Measurements from ENCODE around the gene RBM17.
A peak's percentile ranks its signal among the peaks of the same experiment; 100 is the strongest.
"Not testable (repeated sequence)": the region's sequence is repeated elsewhere in the genome, so short reads cannot be mapped to it uniquely, and the experiment has no call there.

Gene RBM17

DNA sequence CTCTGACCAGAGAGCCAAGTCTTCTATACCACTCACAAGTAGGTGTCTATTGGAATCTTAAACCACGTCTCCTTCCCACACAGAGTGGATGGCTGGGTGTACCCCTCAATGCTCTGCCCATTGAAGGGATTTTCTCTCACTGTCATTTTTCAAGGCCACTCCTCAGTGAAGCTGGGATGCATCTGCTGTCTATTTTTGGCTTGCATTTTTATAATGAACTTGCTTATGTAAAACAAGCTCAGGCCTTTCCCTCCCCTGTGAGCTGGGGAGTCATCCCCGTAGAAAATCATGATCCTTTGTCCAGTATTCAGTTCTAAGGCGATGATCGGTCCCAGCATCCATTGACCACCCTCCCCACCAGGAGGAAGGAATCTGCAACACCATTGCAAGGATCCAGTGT lies 9.8 kb upstream of the RBM17 start:
- no peak for DNase-seq (ENCODE audit: extremely low read depth in 1 of 2, low read depth in 1 of 2)

DNA sequence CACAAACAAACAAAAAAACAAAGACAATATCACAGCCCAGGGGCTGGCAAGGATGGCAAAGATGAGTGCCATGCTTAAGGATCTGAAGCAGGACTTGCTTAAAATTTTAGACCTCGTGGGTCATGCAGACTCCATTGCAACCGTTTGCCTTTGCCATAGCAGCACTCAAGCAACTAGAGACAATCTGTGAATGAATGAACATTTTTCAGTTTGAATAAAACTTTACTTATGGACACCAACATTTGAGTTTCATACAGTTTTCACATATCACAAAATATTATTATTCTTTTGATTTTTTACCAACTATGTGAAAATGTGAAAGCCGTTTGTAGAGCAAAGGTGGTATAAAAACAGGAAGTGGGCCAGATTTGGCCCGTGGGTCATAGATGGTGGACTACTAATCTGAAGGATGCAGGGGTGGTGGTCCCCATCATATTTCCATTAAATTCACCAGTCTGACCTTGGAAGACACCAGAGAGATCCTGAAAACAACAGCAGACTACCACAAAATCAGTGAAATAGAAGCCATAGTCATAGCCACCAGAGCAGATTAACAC lies 8.3 kb upstream of the RBM17 start:
- DNase-seq (ENCODE audit: extremely low read depth in 1 of 2, low read depth in 1 of 2) = no peak

DNA sequence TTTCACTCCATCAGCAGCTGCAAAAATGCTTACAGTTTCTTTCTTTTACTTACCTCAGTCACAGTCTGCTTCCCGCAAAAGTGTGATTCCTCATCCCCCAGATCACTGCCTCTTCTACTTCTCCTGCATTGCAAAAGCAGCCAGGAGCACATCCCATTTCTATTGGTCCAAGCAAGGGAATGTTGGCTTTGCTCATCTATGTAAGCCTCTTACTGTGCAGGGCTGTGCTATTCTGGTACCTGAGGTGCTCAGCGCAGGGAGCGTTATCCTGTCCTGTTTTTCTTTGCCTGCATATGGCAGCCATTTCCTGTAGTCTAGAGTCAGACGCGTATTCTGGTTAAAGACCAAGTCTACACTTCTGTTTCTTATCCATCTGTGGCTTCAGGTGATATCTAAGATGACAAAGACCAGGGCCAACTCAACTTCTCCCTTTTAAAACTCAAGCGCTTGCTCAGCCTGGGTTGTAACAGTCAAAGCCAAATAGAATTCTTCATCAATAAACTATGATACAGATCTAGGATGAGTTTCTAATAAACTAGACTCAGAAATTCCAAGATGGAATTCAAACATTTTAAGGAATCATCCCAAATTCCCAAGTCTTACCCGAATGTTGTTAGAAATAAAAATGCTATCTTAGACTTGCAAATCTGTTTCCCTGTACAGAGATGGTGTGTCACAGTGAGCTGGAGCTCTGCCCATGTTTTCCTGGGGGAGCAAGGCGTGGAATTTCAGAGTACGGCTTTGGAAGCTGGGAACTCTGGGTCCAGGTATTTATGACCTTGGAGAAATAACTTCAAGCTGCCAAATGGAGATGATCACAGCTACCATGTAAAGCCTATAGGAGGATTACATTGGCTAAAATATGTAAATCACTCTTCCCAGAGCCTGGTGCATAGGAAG lies 6.1 kb upstream of the RBM17 start:
- no peak for DNase-seq (ENCODE audit: extremely low read depth in 1 of 2, low read depth in 1 of 2)

DNA sequence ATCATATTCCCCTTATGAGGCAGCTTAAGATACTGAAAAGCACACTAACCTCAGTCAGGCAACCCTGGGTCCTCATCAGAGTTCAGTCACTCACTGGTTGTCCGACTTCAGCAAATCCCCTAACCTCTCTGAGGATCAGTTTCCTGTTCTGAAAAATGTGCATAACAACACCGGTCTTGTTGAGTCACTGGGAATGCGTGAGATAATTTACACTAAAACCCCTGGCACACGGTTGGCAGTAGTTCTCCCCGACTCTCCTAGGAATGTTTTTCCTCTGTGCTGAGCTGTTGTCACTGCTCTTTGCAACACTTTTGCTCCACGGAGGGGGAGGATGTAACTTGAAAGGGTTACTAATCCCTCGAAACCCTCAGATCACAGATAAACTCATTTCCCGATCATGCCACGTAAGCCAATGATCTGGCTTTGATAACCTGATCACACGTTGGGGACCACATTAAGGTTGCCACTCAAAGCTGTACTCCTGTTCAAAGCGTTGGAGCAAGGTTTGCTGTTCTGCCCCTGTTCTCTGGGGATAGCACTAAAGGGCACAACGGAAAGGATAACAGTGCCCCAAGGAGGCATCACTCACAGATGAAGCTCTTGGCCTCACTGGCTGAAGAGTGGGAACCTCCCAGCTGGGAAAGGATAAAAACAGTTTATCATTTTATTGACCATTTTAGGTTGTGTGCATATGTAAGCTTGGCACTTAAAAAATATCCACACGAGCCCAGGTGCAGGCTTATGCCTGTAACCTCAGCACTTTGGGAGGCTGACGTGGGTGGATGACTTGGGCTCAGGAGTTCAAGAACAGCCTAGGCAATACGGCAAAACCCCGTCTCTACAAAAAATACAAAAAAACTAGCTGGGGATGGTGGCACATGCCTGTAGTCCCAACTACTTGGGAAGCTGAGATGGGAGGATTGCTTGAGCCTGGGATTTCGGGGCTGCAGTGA lies 5.0 kb upstream of the RBM17 start:
- peak in 1 of 2 donors; percentile 76 for DNase-seq (ENCODE audit: extremely low read depth in 1 of 2, low read depth in 1 of 2)

- peak; percentile 78 to 81 for DNase-seq (ENCODE audit: extremely low read depth in 1 of 2, low read depth in 1 of 2)
These were observed 2.2 kb upstream of the RBM17 start for GRCh38 chr10:6086375-6087233.

DNA sequence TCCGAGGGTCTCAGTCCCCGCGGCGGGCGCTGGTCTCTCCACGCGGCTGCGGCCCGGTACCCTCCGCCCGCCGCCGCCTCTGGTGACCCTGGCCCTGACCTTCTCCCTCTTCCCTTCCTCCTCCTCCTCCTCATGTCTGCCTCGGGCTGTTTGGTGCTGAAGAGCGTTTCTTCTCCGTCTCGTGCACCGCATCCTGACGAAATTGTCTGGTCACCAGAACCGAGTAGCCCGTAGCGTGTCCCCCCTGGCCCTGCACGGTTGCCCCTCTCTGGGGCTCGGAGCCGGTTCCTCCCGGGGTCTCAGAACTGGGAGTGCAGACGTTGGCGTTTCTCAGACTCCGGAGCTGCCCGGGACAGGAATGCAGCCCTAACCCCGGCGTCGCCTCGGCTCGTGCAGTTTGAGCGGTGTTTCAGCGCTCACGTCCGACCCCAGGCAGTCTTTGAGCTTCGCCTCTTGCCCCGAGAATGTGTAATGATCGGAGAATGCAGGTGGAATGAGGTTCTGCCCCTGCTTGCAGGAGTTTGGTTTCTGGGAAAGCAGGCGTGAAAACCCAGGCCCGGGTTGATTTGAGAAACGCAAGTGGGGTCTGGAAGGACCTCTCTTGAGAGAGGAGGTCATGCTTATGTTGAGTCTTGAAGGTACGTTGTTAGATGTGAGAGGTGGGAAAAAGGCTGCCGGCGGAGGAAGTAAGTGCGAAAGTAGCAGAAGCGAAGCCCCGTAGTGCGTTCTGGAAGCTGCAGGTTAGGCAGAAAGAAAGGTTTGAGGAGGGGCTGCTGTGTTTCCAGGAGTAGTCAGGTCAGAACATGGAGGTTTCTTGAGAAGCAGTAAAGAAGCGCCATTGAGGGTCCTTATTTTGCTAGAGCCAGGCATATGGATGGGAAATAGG lies 743 bp downstream of the RBM17 start:
- DNase-seq (ENCODE audit: extremely low read depth in 1 of 2, low read depth in 1 of 2) = no peak

GRCh38 chr10:6091630-6092029 lies 2.8 kb downstream of the RBM17 start:
- DNase-seq (ENCODE audit: extremely low read depth in 1 of 2, low read depth in 1 of 2) = no peak

- DNase-seq (ENCODE audit: extremely low read depth in 1 of 2, low read depth in 1 of 2) = no peak
These were observed 3.9 kb downstream of the RBM17 start for GRCh38 chr10:6092731-6093130.

GRCh38 chr10:6095810-6096570 lies 7.2 kb downstream of the RBM17 start:
- DNase-seq (ENCODE audit: extremely low read depth in 1 of 2, low read depth in 1 of 2) = no peak

- no peak for DNase-seq (ENCODE audit: extremely low read depth in 1 of 2, low read depth in 1 of 2)
These were observed 8.2 kb downstream of the RBM17 start for GRCh38 chr10:6097063-6097462.

DNA sequence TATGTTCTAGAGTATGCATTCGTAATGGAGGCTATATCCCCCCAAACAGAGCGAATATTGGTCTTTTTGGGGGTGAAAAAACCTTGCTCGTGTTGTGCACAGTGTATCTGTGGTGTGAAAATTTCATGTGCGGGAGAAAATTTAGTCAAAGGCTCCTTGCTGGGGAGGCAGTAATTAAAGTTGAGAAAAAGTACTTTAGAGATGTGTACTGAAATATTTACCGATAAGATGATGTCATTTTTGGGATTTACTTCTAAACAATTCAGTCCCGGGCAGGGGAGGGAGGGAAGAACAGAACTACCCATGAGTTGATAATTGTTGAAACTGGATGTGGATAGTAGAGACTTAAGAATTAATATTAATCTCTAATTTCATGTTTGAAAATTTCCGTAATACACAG lies 9.3 kb downstream of the RBM17 start:
- no peak for DNase-seq (ENCODE audit: extremely low read depth in 1 of 2, low read depth in 1 of 2)

DNA sequence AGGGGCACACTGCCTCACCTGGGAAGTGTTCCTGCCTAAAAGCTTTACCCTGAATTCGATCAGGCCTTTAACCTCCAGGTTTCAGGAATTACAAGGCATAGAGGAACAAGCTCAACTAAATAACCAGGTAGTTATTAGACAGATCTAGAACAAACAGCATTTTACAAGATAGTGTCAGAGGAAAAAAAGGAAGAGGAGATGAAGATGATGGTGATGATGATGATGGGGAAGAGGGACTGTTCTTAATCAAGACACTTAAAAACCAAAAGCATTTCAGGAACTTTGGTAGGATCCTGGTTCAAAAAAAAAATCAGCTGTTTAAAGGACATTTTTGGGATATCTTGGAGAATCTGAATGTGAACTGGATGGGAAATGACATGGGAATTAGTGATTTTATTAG lies 11.5 kb downstream of the RBM17 start:
- no peak for DNase-seq (ENCODE audit: extremely low read depth in 1 of 2, low read depth in 1 of 2)

DNA sequence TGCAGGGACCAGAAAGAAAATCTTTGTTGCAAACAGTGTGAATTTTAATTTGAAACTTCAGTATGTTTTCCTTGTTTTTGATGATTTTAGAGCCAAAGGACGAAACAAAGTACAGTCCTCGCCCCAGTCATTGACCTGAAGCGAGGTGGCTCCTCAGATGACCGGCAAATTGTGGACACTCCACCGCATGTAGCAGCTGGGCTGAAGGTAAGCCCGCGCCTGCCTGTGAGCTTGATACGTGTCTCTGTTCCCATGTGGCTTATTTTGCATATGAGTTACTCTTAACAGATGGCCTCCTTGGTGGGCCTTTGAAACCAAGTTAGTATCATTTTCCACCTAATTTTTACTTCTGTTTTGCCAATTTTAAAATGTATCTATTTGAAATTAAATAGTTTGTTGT lies 12.3 kb downstream of the RBM17 start:
- DNase-seq (ENCODE audit: extremely low read depth in 1 of 2, low read depth in 1 of 2) = no peak

GRCh38 chr10:6102128-6102527 lies 13.3 kb downstream of the RBM17 start:
- DNase-seq (ENCODE audit: extremely low read depth in 1 of 2, low read depth in 1 of 2) = no peak

DNA sequence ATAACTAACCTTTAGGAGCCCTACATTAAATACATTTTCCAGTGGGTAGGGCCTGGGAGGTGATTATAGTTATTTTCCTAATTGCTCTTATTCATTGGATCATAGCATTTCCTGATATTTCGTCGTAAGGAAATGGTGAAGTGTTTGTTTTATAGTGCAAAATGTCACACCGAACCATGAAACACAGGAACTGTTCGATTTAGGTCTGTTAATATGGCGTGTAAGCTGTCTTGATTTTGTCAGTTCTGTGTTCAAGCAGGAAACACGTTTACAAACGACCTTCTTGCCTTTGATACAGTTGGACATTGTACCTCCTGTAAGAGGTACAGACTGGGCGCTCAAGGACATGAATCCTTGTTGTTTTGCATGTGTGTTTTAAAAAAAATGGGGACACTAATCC lies 14.8 kb downstream of the RBM17 start:
- DNase-seq (ENCODE audit: extremely low read depth in 1 of 2, low read depth in 1 of 2) = no peak

- DNase-seq (ENCODE audit: extremely low read depth in 1 of 2, low read depth in 1 of 2) = not testable (repeated sequence)
These were observed 18.8 kb downstream of the RBM17 start for GRCh38 chr10:6107616-6108015.

DNA sequence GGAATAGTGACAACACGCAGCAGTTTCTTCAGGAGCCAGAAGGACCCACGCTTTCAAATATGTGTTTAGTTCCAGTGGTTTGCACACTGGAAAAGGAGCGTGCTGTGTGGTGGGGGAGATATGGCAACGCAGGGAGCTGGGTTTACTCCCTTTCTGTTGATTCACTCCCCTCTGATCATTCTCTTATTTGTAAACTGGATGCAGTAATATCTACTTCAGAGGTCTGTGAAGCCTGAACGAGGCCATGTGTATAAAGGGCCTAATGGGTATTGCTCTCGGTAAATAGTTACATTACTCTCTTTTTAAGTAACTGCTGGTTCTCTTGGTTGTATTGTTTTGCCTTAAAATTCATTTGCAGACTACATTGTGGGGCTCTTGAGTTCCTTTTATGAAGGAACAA lies 19.2 kb downstream of the RBM17 start:
- DNase-seq (ENCODE audit: extremely low read depth in 1 of 2, low read depth in 1 of 2) = no peak

DNA sequence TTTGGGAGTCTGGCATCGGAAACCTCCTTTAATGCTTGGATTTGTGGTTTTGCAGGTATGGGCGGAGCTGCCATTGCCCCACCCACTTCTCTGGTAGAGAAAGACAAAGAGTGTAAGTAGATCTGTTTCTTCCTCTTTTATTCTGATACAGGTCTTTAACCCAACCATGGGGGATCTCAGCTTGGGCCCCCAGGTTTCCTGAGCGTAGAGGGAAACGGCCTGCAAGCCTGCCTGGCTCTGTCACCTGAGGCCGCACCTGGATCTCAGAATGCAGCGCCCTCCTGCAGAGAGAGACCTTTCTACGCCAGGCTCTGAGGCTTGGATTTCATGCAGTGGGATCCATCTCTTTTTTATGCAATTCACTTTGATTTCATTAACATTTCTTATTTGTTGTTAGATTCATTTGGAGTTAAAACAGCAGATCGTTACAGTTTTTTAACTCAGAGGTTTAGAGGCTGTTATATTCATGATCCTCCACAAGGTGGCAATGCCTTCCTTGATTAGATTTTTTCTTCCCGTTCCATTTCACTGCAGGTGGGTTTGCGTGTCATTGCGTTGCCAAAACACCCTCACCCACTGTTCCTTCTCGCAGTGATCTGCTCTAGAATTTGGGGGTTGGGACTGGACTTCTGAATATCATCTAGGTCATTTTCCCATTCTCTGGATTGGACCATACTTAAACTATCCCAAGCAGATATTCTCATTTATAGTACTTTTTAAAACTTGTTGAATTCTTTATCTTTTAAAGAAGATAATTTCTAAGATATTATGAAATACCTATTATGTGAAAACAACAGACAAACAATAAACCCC lies 20.0 kb downstream of the RBM17 start:
- DNase-seq (ENCODE audit: extremely low read depth in 1 of 2, low read depth in 1 of 2) = no peak

Data from stimulated activated CD8-positive, alpha-beta memory T cell treated with anti-CD3 and anti-CD28 coated beads, Interleukin-7, amount 100 ng/mL, for 48 hours (primary cell).